HG03558 (cell line): Measurements from ENCODE around the gene PDSS1.

Experiments used
- ATAC-seq: cut with Tn5 transposase; IDR thresholded peaks from one replicate; pipeline ENCODE4 v1.9.1; 2021; ENCODE audit warnings: moderate number of reproducible peaks; ENCODE audit not compliant: unreplicated experiment; ENCODE audit errors: extremely low read depth

Gene PDSS1

GRCh38 chr10:26735435-26735834 is 37.9 kb downstream of the PDSS1 start:
- ATAC-seq, result no peak

DNA sequence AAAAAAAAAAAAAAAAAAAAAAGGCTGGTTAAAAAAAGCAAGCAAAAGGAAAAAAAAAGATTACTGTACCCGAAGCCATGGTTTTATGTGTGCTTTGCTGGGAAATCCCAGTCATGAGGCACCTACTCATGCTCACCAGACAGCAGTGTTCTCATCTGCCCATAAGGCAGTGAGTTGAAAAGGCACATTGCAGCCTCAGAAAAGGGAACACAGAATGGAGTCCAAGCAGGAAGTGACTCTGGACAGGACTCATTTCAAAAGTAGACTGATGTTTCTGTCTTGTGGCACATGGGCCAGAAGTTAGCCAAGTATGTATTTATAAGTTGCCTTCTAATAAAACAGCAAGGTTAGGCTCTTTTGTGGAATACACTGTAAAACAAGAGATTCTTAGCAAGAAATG is 40.2 kb downstream of the PDSS1 start:
- ATAC-seq, result peak; percentile 77

GRCh38 chr10:26738301-26738911 is 40.9 kb downstream of the PDSS1 start:
- no peak for ATAC-seq

DNA sequence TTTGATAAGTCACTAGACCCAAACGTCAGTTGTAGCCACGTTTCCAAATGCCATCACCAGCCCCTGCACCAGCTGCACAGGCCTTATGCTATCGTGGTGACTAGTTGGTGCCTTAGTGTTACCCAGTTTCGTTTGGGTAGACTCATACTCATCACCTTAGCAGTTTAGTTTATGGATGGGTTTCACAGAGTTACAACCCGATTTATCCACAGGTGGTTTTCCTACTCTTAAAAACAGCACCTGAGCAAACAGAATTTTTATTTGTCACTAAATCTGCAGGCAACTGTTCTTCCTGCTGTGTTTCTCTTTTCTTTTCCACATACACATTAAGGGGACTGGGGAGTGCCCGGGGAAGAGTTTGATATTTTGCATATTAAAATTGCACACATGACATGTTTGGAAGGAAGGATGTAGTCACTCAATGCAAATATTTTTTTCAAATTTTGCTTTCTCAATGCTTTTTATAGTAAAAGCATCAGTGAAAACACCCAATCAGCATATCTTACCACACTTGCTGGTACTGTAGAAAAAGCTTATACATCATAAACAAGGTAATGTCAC is 41.6 kb downstream of the PDSS1 start:
- no peak for ATAC-seq

DNA sequence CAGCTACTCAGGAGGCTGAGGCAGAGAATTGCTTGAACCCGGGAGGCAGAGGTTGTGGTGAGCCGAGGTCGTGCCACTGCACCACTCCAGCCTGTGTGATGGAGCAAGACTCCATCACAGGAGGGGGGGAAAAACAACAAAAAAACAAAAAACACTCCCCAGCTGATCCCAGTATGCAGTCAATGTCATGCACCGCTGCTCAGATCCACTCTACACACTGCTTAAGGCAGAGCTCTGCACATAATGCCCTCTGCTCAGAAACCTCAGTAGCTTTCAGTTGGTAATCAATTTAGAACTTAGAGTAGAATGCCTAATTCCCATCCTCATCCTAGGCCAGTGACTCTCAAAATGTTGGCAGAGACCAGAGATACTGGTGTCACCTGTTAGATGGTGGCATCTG is 43.9 kb downstream of the PDSS1 start:
- ATAC-seq, result no peak

DNA sequence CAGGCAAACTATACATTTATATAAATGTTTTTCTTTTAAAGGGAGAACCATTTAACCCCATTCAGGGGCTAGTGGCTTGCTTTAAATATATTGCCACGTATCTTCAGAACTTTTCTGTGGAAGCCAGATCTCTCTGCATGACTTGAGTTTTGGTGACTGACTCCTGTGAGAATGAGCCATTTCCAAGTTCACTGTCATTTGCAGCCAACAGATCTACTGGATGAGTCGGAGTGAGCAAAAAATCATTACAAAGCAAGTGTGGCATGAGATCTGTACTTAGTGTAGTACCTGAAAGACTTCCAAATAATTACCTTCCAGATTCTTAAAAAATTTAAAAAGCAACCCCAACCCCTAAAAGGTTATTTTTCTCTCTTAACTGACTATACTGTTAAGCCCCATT is 45.6 kb downstream of the PDSS1 start:
- no peak for ATAC-seq

DNA sequence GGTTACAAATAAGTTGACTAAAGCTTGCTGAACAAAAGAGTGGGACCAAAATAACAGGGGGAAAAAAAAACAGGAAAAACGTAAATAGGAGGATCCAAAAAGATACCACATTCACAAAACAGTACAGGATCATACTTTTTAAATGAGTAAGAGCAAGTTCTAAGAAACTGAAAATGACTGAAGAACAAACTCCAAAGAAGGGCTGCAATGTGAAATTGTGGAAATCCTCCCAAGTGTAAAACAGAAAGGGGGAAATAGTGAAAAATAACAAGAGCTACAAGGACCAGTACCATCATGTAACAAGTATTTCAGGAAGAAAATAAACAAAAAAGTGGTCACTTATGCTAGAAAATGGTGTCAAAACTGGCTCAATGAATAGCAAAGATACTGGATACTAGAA is 46.3 kb downstream of the PDSS1 start:
- no peak for ATAC-seq

- ATAC-seq, result no peak
Observed at GRCh38 chr10:26746061-26746460, 48.6 kb downstream of the PDSS1 start.

DNA sequence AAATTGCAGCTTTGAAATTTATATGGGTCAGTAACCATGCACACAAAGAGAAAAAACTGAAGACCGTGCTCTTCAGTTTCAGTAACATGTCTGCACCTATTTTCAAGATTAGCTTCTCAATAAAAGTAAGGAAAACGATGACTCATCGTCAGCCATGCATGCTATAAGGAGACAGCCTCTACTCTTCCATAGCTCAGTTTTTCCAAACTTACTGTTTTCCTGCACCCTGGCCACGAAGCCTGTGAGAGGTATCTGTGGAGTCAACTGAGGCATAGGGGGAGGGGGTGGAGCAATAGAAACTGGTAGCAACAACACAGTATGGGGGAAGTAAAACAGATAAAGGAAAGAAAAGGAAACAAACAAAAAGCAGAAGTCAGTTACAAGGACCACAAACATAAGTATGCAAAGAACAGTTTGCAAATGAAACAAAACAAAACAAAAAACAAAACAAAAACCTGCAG is 58.0 kb downstream of the PDSS1 start:
- ATAC-seq, result peak; percentile 82

DNA sequence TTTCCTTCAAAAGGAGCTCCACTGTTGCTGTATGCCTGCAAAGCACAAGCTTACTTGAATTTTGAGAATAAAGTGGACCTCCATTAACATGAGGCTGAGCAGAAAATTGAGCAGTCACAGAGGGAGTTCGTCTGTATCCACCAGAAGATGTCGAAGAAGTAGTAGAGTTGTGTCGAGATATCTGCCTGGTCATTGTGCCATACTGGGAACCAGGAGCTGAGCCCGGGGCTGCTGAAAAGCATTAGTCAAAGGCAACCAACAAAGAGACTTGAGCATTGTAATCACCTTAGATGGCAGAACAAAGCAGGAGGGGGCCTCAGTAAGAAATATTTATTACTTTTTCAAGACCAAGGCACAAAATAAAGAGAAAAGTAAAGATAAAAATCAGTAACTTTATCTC is 61.5 kb downstream of the PDSS1 start:
- no peak for ATAC-seq

DNA sequence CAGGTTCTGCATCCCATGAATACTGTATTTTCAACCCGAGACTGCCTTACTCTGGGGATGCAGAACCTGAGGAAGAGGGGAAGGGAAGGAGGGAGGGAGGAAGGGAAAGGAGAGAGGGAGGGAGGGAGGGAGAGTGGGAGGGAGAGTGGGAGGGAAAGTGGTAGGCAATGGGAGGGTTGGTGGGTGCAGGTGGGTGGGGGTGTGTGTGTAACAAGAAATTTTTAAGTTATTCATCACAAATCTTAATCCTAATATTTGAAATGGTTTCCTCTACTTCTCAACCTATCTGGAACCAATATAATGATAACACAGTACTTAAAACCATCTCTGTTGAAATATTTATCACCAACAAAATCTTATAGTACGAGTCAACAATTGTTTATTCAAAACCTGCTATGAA is 68.0 kb downstream of the PDSS1 start:
- no peak for ATAC-seq

- no peak for ATAC-seq
Observed at GRCh38 chr10:26770069-26770468, 72.6 kb downstream of the PDSS1 start.

DNA sequence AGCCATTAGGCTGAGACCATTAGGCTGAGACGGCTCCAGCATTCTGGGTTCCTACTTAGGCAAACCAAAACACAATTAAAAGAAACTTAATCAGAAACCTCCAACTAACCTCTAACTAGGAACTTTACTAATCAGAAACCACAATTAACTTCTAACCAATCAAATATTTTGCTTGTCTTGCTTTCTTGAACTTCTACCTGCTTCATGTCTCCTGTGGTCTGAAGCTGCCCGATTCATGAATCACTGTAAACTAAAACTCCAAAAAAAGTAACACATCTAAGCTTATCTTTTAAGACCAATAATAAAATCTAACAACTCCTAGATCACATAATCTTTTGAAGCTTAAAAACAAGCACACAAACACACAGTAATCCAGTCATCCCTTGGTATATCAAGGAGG is 76.1 kb downstream of the PDSS1 start:
- ATAC-seq, result no peak

- no peak for ATAC-seq
Observed at GRCh38 chr10:26776258-26776657, 78.8 kb downstream of the PDSS1 start.

DNA sequence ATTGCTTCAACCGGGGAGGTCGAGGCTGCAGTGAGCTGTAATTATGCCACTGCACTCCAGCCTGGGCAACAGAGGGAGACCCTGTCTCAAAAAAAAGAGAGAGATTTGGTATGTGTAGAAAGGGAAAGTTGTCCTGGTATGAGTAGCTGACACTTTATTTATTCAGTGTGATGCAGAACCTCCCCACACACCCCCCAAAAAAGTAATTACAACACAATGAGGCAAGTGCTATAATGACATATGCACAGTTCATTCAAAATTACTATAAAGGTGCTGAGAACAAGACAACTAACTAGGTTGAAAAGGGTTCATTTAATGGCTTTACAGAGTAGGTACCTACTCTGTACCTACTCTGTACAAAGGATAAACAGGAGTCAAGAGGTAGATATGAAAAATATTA is 80.2 kb downstream of the PDSS1 start:
- ATAC-seq, result no peak

DNA sequence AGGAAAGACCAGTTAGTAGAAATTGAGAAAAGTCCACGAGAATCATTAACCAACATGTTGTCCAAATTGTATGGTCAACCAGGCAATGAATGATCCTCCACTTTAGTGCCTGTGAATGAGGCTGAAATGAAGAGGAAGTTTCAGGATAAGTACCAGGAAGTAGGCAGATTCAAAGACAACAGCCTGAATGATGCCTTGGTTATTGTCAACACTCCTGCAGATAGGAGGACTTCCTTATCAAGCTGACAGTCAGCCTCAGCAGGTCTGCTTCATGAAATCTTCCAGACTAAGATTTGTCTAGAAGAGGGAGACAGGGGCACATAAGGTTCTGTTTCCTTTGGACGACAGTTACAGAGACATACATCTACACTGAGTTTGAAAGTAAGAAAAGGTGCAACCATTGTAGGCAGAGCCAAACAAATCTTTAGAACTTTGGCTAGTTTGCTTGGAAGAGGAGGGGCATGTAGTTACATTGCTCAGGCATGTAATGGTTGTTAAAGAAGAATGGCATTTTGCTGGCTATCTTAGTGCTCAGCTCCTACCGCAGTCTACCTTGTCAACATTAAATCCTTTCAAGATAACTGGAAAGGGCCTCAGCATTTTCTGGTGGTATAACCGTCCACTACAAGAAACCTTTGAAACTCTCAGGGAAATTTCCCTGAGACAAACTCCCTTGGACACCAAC is 81.8 kb downstream of the PDSS1 start:
- no peak for ATAC-seq

- ATAC-seq, result no peak
Observed at GRCh38 chr10:26780106-26780792, 82.7 kb downstream of the PDSS1 start.

DNA sequence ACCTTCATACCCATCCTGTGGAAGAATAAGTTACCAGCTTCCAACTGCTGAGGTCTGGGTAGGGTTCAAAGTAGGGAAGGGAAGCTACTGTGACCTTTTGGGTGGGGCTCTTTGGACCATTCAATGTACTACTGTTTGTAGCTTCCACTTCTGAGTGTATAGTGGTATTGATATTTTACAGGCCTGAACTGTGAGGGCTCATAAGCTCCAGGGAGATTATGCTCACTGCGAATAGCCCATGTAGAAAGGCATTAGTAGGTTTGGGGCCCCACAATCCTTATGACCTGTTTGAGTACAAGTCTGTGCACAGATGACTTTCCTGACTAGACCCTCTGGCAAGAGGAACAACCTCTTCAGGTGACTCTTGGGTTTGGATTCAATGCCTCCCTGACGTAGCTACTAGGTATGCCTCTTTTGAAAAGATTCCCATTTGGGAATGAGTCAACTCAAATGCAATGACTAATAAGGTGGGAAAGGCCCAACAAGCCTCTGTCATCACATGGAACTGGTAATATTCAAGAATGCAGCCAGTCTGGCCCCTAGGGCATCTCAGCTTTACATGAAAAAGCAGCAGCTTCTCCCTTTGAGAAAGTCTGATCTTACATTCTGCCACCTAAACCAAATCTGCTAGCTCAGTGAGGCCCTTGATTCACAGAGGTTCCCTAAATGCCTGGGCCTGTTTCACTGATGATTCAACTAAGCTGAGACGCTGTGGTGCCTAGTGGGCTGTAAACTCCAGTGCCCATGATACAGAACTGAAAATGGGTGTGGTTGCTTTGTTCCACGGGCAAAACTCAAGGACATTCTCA is 83.5 kb downstream of the PDSS1 start:
- ATAC-seq, result peak; percentile 69

DNA sequence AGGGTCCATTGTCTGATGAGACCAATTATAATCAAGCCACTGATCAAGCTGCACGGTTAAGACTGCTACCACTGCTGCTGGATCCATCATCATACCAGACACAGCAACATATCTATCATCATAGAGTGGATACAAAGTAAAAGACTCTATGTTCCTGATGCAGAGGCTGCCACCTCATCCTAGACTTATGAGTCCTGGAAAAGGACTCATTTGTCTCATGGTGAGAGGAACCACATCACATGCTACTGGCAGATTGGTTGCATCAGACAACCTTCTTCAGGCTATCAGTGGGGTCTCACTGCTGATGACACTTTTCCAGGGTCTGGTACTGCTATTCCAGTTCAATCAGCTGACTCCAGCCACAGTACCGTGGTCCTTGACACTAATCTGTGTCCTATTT is 84.3 kb downstream of the PDSS1 start:
- no peak for ATAC-seq

DNA sequence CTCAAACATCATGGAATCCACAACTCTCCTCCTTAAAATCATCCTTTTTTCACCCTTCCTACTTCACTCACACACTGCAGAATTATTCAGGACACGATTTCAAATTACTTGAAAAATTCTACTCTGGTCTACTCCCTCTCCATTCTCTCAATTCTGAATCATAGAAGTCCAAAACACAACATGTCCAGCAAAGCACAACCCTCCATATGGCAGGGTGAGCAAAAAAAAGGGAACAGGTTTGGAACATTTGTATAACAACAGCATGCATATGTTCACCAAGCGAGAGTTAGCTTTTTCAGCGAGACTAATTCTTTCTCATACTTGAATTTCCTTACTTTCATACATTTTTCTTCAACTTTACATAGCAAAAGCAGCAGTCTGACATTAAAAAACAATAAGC is 89.9 kb downstream of the PDSS1 start:
- no peak for ATAC-seq
